ENCODE data around the gene SLX9. TPM values are rescaled to one million over a fixed set of nuclear protein-coding genes. Genes with fewer than 3 reads are reported as not detected.
"Not testable (repeated sequence)": the region's sequence is repeated elsewhere in the genome, so short reads cannot be mapped to it uniquely, and the experiment has no call there.

Gene SLX9
- total RNA-seq, 1 experiment from 2014 or later, result 26.8 TPM

- Histone ChIP-seq H3K4me1 (peaks cover 53% of the 10 kb centered on the region), H3K4me3 (peak overlapping the region; percentile 23; the same call in 1 of the 2 replicates), H3K27ac (peak overlapping the region; percentile 73)
- not testable (repeated sequence) for H3K9me3 ChIP-seq (replicated peaks); DNase-seq; H3K36me3 ChIP-seq; H3K27me3 ChIP-seq
These were observed 11.2 kb upstream of the SLX9 start for GRCh38 chr21:44928500-44929241.

- Histone ChIP-seq H3K4me1 (peaks cover 53% of the 10 kb centered on the region), H3K9me3 (replicated peaks) (no peaks in the 10 kb centered on the region), H3K4me3 (no peak overlapping the region), H3K36me3 (no peaks in the 10 kb centered on the region), H3K27me3 (no peaks in the 10 kb centered on the region), H3K27ac (peak overlapping the region; percentile 37)
- peak in 1 of 2 experiments; percentile 44 for DNase-seq
These were observed 10.5 kb upstream of the SLX9 start for GRCh38 chr21:44929242-44929798.

GRCh38 chr21:44929799-44930542, 9.9 kb upstream of the SLX9 start:
- Histone ChIP-seq H3K27me3 (no peaks in the 10 kb centered on the region), H3K27ac (no peak overlapping the region), H3K9me3 (replicated peaks) (no peaks in the 10 kb centered on the region), H3K4me3 (no peak overlapping the region), H3K36me3 (no peaks in the 10 kb centered on the region), H3K4me1 (peaks cover 49% of the 10 kb centered on the region)
- DNase-seq, result no peak

- DNase-seq, result peak in 1 of 2 experiments; percentile 31
These were observed 9.3 kb upstream of the SLX9 start for GRCh38 chr21:44930543-44930981.

GRCh38 chr21:44931137-44931500, 8.7 kb upstream of the SLX9 start:
- H3K9me3 ChIP-seq (replicated peaks), result no peaks in the 10 kb centered on the region
- no peaks in the 10 kb centered on the region for H3K36me3 ChIP-seq
- H3K4me1 ChIP-seq, result peaks cover 37% of the 10 kb centered on the region
- DNase-seq, result peak in 1 of 2 experiments; percentile 51
- no peaks in the 10 kb centered on the region for H3K27me3 ChIP-seq
- no peak overlapping the region for H3K27ac ChIP-seq
- H3K4me3 ChIP-seq, result peak overlapping the region; percentile 18

More at GRCh38 chr21:44930543-44930981, 9.3 kb upstream of the SLX9 start:
- H3K27me3 ChIP-seq, result no peaks in the 10 kb centered on the region
- H3K9me3 ChIP-seq (replicated peaks), result no peaks in the 10 kb centered on the region
- H3K4me3 ChIP-seq, result no peak overlapping the region
- H3K36me3 ChIP-seq, result no peaks in the 10 kb centered on the region
- H3K4me1 ChIP-seq, result peaks cover 43% of the 10 kb centered on the region
- H3K27ac ChIP-seq, result no peak overlapping the region

- Histone ChIP-seq H3K27me3 (no peaks in the 10 kb centered on the region), H3K36me3 (no peaks in the 10 kb centered on the region), H3K4me3 (peak overlapping the region; percentile 18), H3K4me1 (peaks cover 33% of the 10 kb centered on the region), H3K9me3 (replicated peaks) (no peaks in the 10 kb centered on the region), H3K27ac (no peak overlapping the region)
- no peak for DNase-seq
These were observed 8.1 kb upstream of the SLX9 start for GRCh38 chr21:44931501-44932407.

- Histone ChIP-seq H3K27ac (no peak overlapping the region), H3K4me1 (peaks cover 24% of the 10 kb centered on the region), H3K9me3 (replicated peaks) (no peaks in the 10 kb centered on the region), H3K4me3 (no peak overlapping the region), H3K27me3 (no peaks in the 10 kb centered on the region), H3K36me3 (no peaks in the 10 kb centered on the region)
- no peak for DNase-seq
These were observed 7.2 kb upstream of the SLX9 start for GRCh38 chr21:44932408-44933181.

- no peak for DNase-seq
- Histone ChIP-seq H3K4me1 (peaks cover 17% of the 10 kb centered on the region), H3K9me3 (replicated peaks) (no peaks in the 10 kb centered on the region), H3K4me3 (no peak overlapping the region), H3K27me3 (no peaks in the 10 kb centered on the region), H3K27ac (no peak overlapping the region), H3K36me3 (no peaks in the 10 kb centered on the region)
These were observed 6.5 kb upstream of the SLX9 start for GRCh38 chr21:44933199-44933917.

GRCh38 chr21:44933918-44934260, 5.9 kb upstream of the SLX9 start:
- Histone ChIP-seq H3K27ac (no peak overlapping the region), H3K9me3 (replicated peaks) (no peaks in the 10 kb centered on the region), H3K4me1 (peaks cover 18% of the 10 kb centered on the region), H3K36me3 (no peaks in the 10 kb centered on the region), H3K27me3 (no peaks in the 10 kb centered on the region), H3K4me3 (no peak overlapping the region)
- no peak for DNase-seq

GRCh38 chr21:44934276-44934675, 5.6 kb upstream of the SLX9 start:
- Histone ChIP-seq H3K9me3 (replicated peaks) (no peaks in the 10 kb centered on the region), H3K27ac (no peak overlapping the region), H3K4me3 (no peak overlapping the region), H3K27me3 (no peaks in the 10 kb centered on the region), H3K4me1 (peaks cover 18% of the 10 kb centered on the region), H3K36me3 (no peaks in the 10 kb centered on the region)
- no peak for DNase-seq

- DNase-seq, result no peak
- Histone ChIP-seq H3K36me3 (no peaks in the 10 kb centered on the region), H3K4me1 (peaks cover 12% of the 10 kb centered on the region), H3K27me3 (no peaks in the 10 kb centered on the region), H3K4me3 (no peak overlapping the region), H3K9me3 (replicated peaks) (no peaks in the 10 kb centered on the region), H3K27ac (no peak overlapping the region)
These were observed 4.9 kb upstream of the SLX9 start for GRCh38 chr21:44934797-44935532.

GRCh38 chr21:44935533-44935927, 4.3 kb upstream of the SLX9 start:
- no peaks in the 10 kb centered on the region for H3K9me3 ChIP-seq (replicated peaks)
- H3K36me3 ChIP-seq, result no peaks in the 10 kb centered on the region
- peaks cover 12% of the 10 kb centered on the region for H3K4me1 ChIP-seq
- no peak overlapping the region for H3K27ac ChIP-seq
- no peak overlapping the region for H3K4me3 ChIP-seq
- H3K27me3 ChIP-seq, result no peaks in the 10 kb centered on the region
- no peak for DNase-seq

Measured in SJCRH30 (cell line).